ENCODE results near the gene NTNG1. TPM values are rescaled to one million over a fixed set of nuclear protein-coding genes. Genes with fewer than 3 reads are reported as not detected.

The NTNG1 gene
- total and polyA plus RNA-seq, 3 donors from 2014 or later, result 1.8 to 2.3 (median 2.2) TPM

DNA sequence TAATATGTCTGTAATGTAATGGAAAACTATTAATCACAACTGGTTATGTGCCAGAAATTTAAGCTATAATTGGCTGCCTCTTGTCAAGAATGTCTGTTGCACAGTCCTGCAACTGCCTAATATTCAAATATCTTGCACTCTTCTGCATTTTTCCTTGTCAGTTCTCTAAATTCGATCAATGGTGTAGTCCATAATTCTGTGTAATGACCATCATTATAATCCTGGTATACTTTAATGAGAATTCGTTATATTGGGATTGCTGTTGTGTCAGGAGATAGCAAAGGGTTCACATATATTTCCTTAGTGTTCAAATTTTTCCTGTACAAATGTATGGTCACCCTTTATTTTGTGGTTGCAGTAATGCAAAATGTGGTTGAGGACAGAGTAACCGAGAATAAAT is 4.8 kb downstream of the NTNG1 start:
- intact Hi-C loops (cut with DNase I; ENCODE audit: low total_unique reads), result no loop called here
- Histone ChIP-seq H3K4me3 (no peak overlapping the region), H3K27ac (no peak overlapping the region), H3K36me3 (ENCODE audit: low read depth, missing control alignments) (no peaks in the 10 kb centered on the region), H3K27me3 (no peaks in the 10 kb centered on the region), H3K9me3 (no peaks in the 10 kb centered on the region), H3K4me1 (no peaks in the 10 kb centered on the region)
- TF ChIP-seq, protein P1, sequence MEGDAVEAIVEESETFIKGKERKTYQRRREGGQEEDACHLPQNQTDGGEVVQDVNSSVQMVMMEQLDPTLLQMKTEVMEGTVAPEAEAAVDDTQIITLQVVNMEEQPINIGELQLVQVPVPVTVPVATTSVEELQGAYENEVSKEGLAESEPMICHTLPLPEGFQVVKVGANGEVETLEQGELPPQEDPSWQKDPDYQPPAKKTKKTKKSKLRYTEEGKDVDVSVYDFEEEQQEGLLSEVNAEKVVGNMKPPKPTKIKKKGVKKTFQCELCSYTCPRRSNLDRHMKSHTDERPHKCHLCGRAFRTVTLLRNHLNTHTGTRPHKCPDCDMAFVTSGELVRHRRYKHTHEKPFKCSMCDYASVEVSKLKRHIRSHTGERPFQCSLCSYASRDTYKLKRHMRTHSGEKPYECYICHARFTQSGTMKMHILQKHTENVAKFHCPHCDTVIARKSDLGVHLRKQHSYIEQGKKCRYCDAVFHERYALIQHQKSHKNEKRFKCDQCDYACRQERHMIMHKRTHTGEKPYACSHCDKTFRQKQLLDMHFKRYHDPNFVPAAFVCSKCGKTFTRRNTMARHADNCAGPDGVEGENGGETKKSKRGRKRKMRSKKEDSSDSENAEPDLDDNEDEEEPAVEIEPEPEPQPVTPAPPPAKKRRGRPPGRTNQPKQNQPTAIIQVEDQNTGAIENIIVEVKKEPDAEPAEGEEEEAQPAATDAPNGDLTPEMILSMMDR (IDR thresholded peaks at IDR 0.05), result no peak
- TF ChIP-seq POLR2A (IDR thresholded peaks at IDR 0.05), result no peak
- DNase-seq, result no peak
- WGBS, 2 donors, result 74 to 78% methylated on average over 3 of the region's 3 CpGs

DNA sequence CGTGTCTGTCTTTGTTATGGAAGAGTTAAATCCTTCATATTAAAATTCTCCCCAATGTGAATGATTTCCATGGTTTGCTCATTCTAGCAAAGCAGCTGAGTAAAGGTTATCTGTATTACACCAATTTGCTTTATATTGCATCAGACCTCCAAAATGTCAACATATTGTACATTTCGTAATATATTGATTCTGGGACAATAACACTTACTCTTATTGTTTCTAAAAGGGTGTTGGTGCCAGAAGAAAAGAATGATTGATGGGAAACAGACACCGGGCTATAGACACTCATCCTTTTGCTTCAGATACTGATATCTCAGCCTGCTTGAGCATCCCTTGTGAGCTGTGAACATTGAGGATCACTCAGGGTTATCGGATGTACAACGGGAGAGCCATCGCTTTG is 7.0 kb downstream of the NTNG1 start:
- TF ChIP-seq POLR2A (IDR thresholded peaks at IDR 0.05), result no peak
- TF ChIP-seq, protein P1 (IDR thresholded peaks at IDR 0.05), result no peak
- no peaks in the 10 kb centered on the region for H3K27me3 ChIP-seq
- no peaks in the 10 kb centered on the region for H3K4me1 ChIP-seq
- H3K4me3 ChIP-seq, result no peak overlapping the region
- H3K9me3 ChIP-seq, result no peaks in the 10 kb centered on the region
- no peak overlapping the region for H3K27ac ChIP-seq
- no peaks in the 10 kb centered on the region for H3K36me3 ChIP-seq (ENCODE audit: low read depth, missing control alignments)
- no peak for DNase-seq
- intact Hi-C loops (cut with DNase I; ENCODE audit: low total_unique reads), result no loop called here
- WGBS, 2 donors, result 88 to 89% methylated on average over 6 of the region's 6 CpGs

DNA sequence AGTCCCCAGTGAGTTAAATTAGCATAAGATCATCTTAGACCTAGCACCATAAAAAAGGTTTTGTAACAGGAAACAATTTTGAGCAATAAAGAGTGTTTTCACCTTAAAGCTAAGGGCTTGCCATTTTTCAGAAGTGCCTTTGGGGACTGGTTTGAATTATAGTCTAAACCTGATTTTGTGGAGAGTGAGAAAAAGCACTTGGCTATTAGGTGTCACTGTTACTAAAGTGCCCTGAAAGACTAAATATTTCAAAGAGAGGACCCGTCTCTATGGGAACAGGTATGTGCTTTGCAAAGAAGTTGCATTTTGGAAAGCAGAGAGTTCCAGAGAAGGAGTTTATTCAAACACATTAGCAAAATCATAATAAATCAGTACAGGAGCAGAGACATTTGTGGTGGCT is 9.1 kb downstream of the NTNG1 start:
- intact Hi-C loops (cut with DNase I; ENCODE audit: low total_unique reads), result no loop called here
- TF ChIP-seq POLR2A (IDR thresholded peaks at IDR 0.05), result no peak
- TF ChIP-seq, protein P1 (IDR thresholded peaks at IDR 0.05), result no peak
- Histone ChIP-seq H3K9me3 (no peaks in the 10 kb centered on the region), H3K27me3 (no peaks in the 10 kb centered on the region), H3K27ac (no peak overlapping the region), H3K4me3 (no peak overlapping the region), H3K4me1 (no peaks in the 10 kb centered on the region), H3K36me3 (ENCODE audit: low read depth, missing control alignments) (no peaks in the 10 kb centered on the region)
- no peak for DNase-seq
- WGBS, 2 donors, result 91 to 95% methylated on average over 1 of the region's 1 CpG

DNA sequence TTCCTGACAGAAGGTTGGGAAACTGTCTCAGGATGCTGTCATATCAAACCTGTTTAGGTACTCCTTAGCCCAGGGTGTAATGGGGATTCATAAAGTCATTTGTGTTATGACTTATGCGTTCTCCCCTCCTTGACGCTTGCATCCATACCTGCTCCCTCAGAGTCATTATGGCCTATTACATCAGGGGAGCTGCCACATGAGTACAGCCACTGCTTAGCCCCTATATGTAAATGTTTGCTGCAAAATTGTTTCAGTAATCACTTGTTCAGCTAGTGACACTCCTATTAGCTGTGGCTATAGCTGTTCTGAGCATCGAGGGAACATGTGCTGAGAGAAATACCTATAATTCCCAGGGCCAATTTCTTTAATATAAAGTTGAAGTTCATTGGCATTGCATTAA is 10.5 kb downstream of the NTNG1 start:
- H3K4me1 ChIP-seq, result no peaks in the 10 kb centered on the region
- H3K4me3 ChIP-seq, result no peak overlapping the region
- no peaks in the 10 kb centered on the region for H3K27me3 ChIP-seq
- TF ChIP-seq, protein P1 (IDR thresholded peaks at IDR 0.05), result no peak
- no peak for TF ChIP-seq POLR2A (IDR thresholded peaks at IDR 0.05)
- WGBS, 2 donors, result 87 to 96% methylated on average over 3 of the region's 3 CpGs
- no peak overlapping the region for H3K27ac ChIP-seq
- intact Hi-C loops (cut with DNase I; ENCODE audit: low total_unique reads), result no loop called here
- no peak for DNase-seq
- no peaks in the 10 kb centered on the region for H3K9me3 ChIP-seq
- H3K36me3 ChIP-seq (ENCODE audit: low read depth, missing control alignments), result no peaks in the 10 kb centered on the region

DNA sequence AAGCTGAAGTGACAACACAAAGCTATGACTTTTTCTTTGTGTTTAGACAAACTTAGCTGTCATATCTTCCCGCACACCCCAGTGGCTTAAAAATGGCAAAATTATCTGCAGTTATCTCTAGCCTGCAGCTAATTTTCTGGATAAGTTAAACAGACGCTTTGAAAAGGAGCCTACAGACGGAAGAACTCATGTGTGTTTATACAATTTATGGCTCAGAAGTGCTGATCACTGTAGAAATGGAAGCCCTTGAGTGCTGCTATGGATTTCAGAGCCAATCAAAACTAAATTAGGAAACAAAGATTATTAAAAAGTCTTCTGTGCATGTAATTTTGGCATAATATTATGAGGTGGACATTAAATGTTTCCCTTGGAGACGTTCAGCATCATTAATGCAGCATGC is 11.6 kb downstream of the NTNG1 start:
- Histone ChIP-seq H3K4me1 (no peaks in the 10 kb centered on the region), H3K27me3 (no peaks in the 10 kb centered on the region), H3K36me3 (ENCODE audit: low read depth, missing control alignments) (no peaks in the 10 kb centered on the region), H3K9me3 (no peaks in the 10 kb centered on the region), H3K27ac (no peak overlapping the region), H3K4me3 (no peak overlapping the region)
- WGBS, 2 donors, result 52 to 60% methylated on average over 4 of the region's 4 CpGs
- DNase-seq, result no peak
- intact Hi-C loops (cut with DNase I; ENCODE audit: low total_unique reads), result no loop called here
- TF ChIP-seq POLR2A (IDR thresholded peaks at IDR 0.05), result no peak
- TF ChIP-seq, protein P1 (IDR thresholded peaks at IDR 0.05), result no peak
